ENCODE measurements around the gene TUBGCP2. TPM values are rescaled to one million over a fixed set of nuclear protein-coding genes. Genes with fewer than 3 reads are reported as not detected.
A peak's percentile ranks its signal among the peaks of the same experiment; 100 is the strongest.

Gene TUBGCP2
- total RNA-seq, 4 donors from 2014 or later: 35.8 to 47.3 (median 38.8) TPM

DNA sequence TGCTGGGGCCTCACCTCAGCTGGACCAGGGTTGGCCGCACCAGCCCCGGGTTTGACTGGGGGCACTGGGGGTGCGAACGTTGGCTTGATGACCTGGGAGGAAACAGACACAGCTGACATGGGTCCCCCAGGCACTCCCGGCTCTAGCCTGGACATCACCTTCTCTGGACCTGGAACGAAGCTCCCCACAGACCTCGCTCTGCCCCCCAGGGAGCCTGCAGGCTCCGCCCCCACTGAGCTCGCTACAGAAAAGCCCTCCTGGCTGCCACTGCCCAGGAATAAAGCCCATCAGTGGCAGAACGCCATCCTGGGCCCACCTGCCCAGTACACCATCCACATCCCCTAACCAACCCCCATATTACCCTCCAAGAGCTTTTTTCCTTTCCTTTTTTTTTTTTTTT is 45.0 kb downstream of the TUBGCP2 start:
- ATAC-seq: no peak
- peaks cover 0 to 4% of the 10 kb centered on the region in 2 donors for H3K36me3 ChIP-seq
- H3K9me3 ChIP-seq: no peaks in the 10 kb centered on the region
- no peaks in the 10 kb centered on the region for H3K27me3 ChIP-seq
- TF ChIP-seq EP300 (IDR thresholded peaks at IDR 0.05): no peak
- TF ChIP-seq, protein P1, sequence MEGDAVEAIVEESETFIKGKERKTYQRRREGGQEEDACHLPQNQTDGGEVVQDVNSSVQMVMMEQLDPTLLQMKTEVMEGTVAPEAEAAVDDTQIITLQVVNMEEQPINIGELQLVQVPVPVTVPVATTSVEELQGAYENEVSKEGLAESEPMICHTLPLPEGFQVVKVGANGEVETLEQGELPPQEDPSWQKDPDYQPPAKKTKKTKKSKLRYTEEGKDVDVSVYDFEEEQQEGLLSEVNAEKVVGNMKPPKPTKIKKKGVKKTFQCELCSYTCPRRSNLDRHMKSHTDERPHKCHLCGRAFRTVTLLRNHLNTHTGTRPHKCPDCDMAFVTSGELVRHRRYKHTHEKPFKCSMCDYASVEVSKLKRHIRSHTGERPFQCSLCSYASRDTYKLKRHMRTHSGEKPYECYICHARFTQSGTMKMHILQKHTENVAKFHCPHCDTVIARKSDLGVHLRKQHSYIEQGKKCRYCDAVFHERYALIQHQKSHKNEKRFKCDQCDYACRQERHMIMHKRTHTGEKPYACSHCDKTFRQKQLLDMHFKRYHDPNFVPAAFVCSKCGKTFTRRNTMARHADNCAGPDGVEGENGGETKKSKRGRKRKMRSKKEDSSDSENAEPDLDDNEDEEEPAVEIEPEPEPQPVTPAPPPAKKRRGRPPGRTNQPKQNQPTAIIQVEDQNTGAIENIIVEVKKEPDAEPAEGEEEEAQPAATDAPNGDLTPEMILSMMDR (IDR thresholded peaks at IDR 0.05): no peak
- peaks cover 0 to 38% (median 12%) of the 10 kb centered on the region in 3 donors for H3K4me1 ChIP-seq
- 88% methylated on average over 9 of the region's 10 CpGs; no CpG with 5 or more reads in 1 of the 2 donors for WGBS, 2 donors (ENCODE audit: low coverage in 1 of 2)
- no peak overlapping the region for H3K4me3 ChIP-seq
- H3K27ac ChIP-seq: no peak overlapping the region

DNA sequence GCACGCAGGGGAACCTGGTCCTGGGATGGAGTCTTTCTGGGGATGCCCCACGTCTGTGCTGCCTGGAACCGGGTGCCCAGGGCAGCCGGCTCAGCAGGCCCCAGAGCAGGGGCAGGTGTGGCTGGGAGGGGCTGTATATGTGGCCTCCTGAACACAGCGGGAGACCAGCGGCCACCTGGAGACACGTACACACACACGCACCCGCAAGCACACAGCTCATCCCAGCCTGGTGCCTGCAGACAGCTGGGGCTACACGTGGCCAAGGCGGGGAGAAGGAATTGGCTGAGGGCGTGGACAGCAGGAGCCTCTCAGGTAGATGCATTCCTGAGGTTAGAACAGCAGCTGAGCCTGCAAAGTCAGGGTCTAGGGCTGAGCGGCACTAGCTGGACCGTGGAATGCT is 46.0 kb downstream of the TUBGCP2 start:
- no peaks in the 10 kb centered on the region for H3K36me3 ChIP-seq
- H3K27me3 ChIP-seq: no peaks in the 10 kb centered on the region
- H3K9me3 ChIP-seq: no peaks in the 10 kb centered on the region
- H3K4me1 ChIP-seq: peaks cover 0 to 47% (median 19%) of the 10 kb centered on the region in 3 donors
- peak overlapping the region in 1 of 2 donors; percentile 97 for H3K4me3 ChIP-seq
- peak overlapping the region in 1 of 4 donors; percentile 92 for H3K27ac ChIP-seq
- no peak for TF ChIP-seq POLR2AphosphoS5 (IDR thresholded peaks at IDR 0.05)
- no peak for TF ChIP-seq EP300 (IDR thresholded peaks at IDR 0.05)
- no peak for TF ChIP-seq POLR2A (IDR thresholded peaks at IDR 0.05)
- TF ChIP-seq, protein P1 (IDR thresholded peaks at IDR 0.05): no peak
- no CpG with 5 or more reads among the region's 14 CpGs for WGBS, 2 donors (ENCODE audit: low coverage in 1 of 2)
- no peak for ATAC-seq

DNA sequence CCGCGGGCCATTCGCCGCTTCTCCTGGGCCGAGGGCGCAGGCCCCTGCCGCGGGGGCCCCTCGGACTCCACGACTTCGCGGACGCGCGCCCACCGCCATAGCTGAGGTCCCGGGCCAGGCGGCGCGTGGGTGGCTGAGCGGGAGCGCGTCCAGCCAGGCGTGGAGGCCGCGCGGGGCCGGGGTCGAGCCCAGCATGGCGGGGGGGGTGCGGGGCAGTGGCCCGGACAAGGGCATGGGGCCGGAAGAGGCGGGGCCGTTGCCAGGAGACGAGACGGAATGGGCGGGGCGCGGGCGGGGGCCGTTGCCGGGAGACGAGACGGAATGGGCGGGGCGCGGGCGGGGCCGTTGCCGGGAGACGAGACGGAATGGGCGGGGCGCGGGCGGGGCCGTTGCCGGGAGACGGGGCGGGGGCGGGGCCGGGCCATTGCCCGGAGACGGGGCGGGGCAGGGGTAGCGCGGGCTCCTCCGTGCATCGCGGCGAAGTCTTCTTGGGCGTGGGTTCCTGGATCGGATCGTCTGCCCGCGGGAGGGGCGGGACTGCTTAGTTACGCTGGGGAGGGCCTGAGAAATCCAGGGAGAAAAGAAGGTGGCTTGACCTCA is 46.8 kb downstream of the TUBGCP2 start:
- peak overlapping the region; percentile 72 to 92 (median 90) for H3K27ac ChIP-seq
- no peaks in the 10 kb centered on the region for H3K9me3 ChIP-seq
- peaks cover 7% of the 10 kb centered on the region for H3K27me3 ChIP-seq
- ATAC-seq: peak; percentile 74
- TF ChIP-seq POLR2AphosphoS5 (IDR thresholded peaks at IDR 0.05) (no peak), POLR2A (IDR thresholded peaks at IDR 0.05) (peak; percentile 42 to 49)
- TF ChIP-seq, protein P1 (IDR thresholded peaks at IDR 0.05): no peak
- H3K4me1 ChIP-seq: peaks cover 0 to 54% (median 26%) of the 10 kb centered on the region in 3 donors
- no peaks in the 10 kb centered on the region for H3K36me3 ChIP-seq
- H3K4me3 ChIP-seq: peak overlapping the region; percentile 77 to 97
- 0% methylated on average over 7 of the region's 79 CpGs; no CpG with 5 or more reads in 1 of the 2 donors for WGBS, 2 donors (ENCODE audit: low coverage in 1 of 2)

DNA sequence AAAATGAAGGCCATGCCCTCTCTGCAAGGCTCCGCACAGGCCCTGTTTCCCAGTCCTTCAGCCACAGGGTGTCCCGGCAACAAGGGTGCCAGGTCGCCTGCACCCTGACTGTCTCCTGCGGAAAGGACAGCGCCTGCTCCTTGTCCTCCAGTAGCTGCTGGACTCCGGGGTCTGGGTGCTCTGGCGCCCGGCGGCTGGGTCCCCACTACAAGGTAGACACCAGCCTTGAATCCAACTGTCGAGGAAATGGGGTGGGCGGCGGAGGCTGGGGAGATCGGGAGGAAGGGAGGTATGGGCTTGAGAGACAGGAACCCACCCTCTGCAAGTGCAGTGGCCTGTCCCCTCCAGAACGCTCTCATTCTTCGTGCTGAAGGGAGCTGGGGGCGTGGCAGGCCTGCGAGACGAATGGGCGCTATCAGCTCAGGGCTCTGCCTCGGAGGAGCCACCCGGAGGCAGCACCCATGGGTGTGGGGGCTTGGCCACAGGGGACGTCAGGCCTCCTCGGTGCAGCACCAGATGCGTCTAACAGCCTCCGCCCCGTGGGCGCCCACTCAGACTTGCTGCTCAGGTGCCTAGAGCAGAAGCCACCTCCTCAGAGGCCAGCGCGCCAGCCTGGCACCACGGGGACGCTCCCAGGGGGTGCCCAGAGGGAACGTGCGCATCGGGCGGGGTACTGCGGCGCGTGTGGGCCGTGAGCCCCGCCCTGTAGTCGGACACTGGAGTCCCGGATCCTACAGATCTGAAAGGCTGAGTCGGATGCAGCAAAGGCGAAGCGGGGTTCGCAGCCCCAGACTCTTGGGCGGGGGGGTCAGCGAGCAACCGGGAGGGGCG is 47.6 kb downstream of the TUBGCP2 start:
- Histone ChIP-seq H3K27me3 (peaks cover 7% of the 10 kb centered on the region), H3K4me1 (peaks cover 0 to 54% (median 26%) of the 10 kb centered on the region in 3 donors), H3K36me3 (no peaks in the 10 kb centered on the region), H3K9me3 (no peaks in the 10 kb centered on the region), H3K27ac (peak overlapping the region; percentile 72 to 92 (median 90)), H3K4me3 (peak overlapping the region; percentile 77 to 97)
- 0% methylated on average over 1 of the region's 50 CpGs; no CpG with 5 or more reads in 1 of the 2 donors for WGBS, 2 donors (ENCODE audit: low coverage in 1 of 2)
- TF ChIP-seq, protein P1 (IDR thresholded peaks at IDR 0.05): no peak
- TF ChIP-seq POLR2AphosphoS5 (IDR thresholded peaks at IDR 0.05) (no peak), EP300 (IDR thresholded peaks at IDR 0.05) (no peak), POLR2A (IDR thresholded peaks at IDR 0.05) (no peak)
- ATAC-seq: peak; percentile 65
